PC-3 (cell line): ENCODE results near the gene S100A5. TPM values are rescaled to one million over a fixed set of nuclear protein-coding genes. Genes with fewer than 3 reads are reported as not detected.

Source experiments
- ATAC-seq: fragments of 200-7000 bp; cut with Tn5 transposase; 2 replicates; pipeline ENCODE4 v1.9.1; 2020; ENCODE audit warnings: mild to moderate bottlenecking, moderate library complexity
- BruUV-seq: library from RNA; stranded (reverse); fragments of 400-500 nt; replicated peaks from 2 replicates; lab custom pipeline; 2021; lab: Mats Ljungman, UMichigan
- CTCF ChIA-PET: fragments of 300-600 bp; sonication (Branson Sonifier 250); formaldehyde crosslinking; loops from one replicate; lab custom pipeline; 2022; ENCODE audit warnings: antibody characterized with exemption; lab: Charles Lee
- POLR2A ChIA-PET: fragments of 300-600 bp; sonication (Branson Sonifier 250); formaldehyde crosslinking; loops from one replicate; lab custom pipeline; 2022; ENCODE audit warnings: antibody characterized with exemption; ENCODE audit not compliant: unreplicated experiment; lab: Charles Lee
- DNase-seq: peaks from one replicate; pipeline ENCODE4 v3.0.0-alpha.2; 2015
- H2AFZ ChIP-seq: fragments of 300-600 bp; sonication (generic); 2 replicates; pipeline ENCODE4 v1.6.0; 2016; ENCODE audit warnings: antibody characterized with exemption, low read length
- H3F3A ChIP-seq: fragments of 300-600 bp; sonication (generic); one replicate; pipeline ENCODE4 v1.6.0; 2017; ENCODE audit warnings: antibody characterized with exemption, low read length, control low read depth, mild to moderate bottlenecking; ENCODE audit not compliant: unreplicated experiment
- H3K27ac ChIP-seq: fragments of 300-600 bp; sonication (generic); 2 replicates; pipeline ENCODE4 v1.5.1; 2016; ENCODE audit warnings: mild to moderate bottlenecking, low read length
- H3K27me3 ChIP-seq: fragments of 300-600 bp; sonication (generic); 2 replicates; pipeline ENCODE4 v1.6.1; 2016; ENCODE audit warnings: low read length, mixed read lengths
- H3K36me3 ChIP-seq: fragments of 300-600 bp; sonication (generic); 2 replicates; pipeline ENCODE4 v1.6.1; 2016; ENCODE audit warnings: low read depth, mixed run types, low read length, mixed read lengths
- H3K4me1 ChIP-seq: fragments of 300-600 bp; sonication (generic); 2 replicates; pipeline ENCODE4 v1.5.1; 2016; ENCODE audit warnings: low read length; ENCODE audit not compliant: insufficient read depth
- H3K4me2 ChIP-seq: fragments of 300-600 bp; sonication (generic); 2 replicates; pipeline ENCODE4 v1.6.0; 2016; ENCODE audit warnings: low read length
- H3K4me3 ChIP-seq: fragments of 300-600 bp; sonication (generic); 2 replicates; pipeline ENCODE4 v1.5.1; 2016; ENCODE audit warnings: mild to moderate bottlenecking, low read length, mixed read lengths
- H3K79me2 ChIP-seq: fragments of 300-600 bp; sonication (generic); 2 replicates; pipeline ENCODE4 v1.6.1; 2017; ENCODE audit warnings: low read length, mixed read lengths
- H3K9ac ChIP-seq: fragments of 300-600 bp; sonication (generic); 2 replicates; pipeline ENCODE4 v1.6.0; 2016; ENCODE audit warnings: mild to moderate bottlenecking, low read length
- H3K9me2 ChIP-seq: fragments of 300-600 bp; sonication (generic); replicated peaks from 2 replicates; pipeline ENCODE4 v1.6.1; 2016; ENCODE audit warnings: mixed run types, low read length, mixed read lengths
- H3K9me3 ChIP-seq: fragments of 300-600 bp; sonication (generic); 2 replicates; pipeline ENCODE4 v1.6.1; 2016; ENCODE audit warnings: low read length, mixed read lengths
- H4K20me1 ChIP-seq: fragments of 300-600 bp; sonication (generic); 2 replicates; pipeline ENCODE4 v1.6.1; 2016; ENCODE audit warnings: low read length, mixed read lengths
- CTCF ChIP-seq: fragments of 300-600 bp; sonication (generic); conservative IDR thresholded peaks from 2 replicates; pipeline ENCODE4 v1.5.1; 2017; ENCODE audit warnings: antibody characterized with exemption, low read depth, mild to moderate bottlenecking, low read length
- EZH2 ChIP-seq: fragments of 300-600 bp; sonication (generic); IDR thresholded peaks from one replicate; pipeline ENCODE4 v1.6.1; 2017; ENCODE audit warnings: antibody characterized with exemption, mild to moderate bottlenecking, low read length; ENCODE audit not compliant: unreplicated experiment
- EZH2phosphoT487 ChIP-seq: fragments of 300-600 bp; sonication (generic); IDR thresholded peaks from 2 replicates; pipeline ENCODE4 v1.6.1; 2018; ENCODE audit warnings: mild to moderate bottlenecking, antibody characterized with exemption, low read length, borderline replicate concordance
- intact Hi-C: fragments of 100-400 bp; cut with micrococcal nuclease; formaldehyde crosslinking; loops from 2 replicates; pipeline ENCODE4 v1.9.0; 2023
- total RNA-seq: library from RNA; depleted of rRNA; stranded (reverse); fragments of >200 nt; gene quantifications from 2 replicates; pipeline ENCODE4 v1.2.3, GENCODE V29; 2014

The S100A5 gene
- total RNA-seq, 1 experiment from 2014 or later = 6.3 TPM

GRCh38 chr1:153550827-153551500 is 10.2 kb upstream of the S100A5 start:
- Histone ChIP-seq H3K9ac (no peak overlapping the region), H3K9me3 (no peaks in the 10 kb centered on the region), H3F3A (no peaks in the 10 kb centered on the region), H3K27me3 (no peaks in the 10 kb centered on the region), H3K9me2 (no peaks in the 10 kb centered on the region), H4K20me1 (no peaks in the 10 kb centered on the region), H3K4me2 (no peak overlapping the region), H3K4me3 (no peak overlapping the region), H3K4me1 (peaks cover 24% of the 10 kb centered on the region), H3K36me3 (no peaks in the 10 kb centered on the region), H3K79me2 (no peaks in the 10 kb centered on the region), H3K27ac (no peak overlapping the region), H2AFZ (no peak overlapping the region)
- ChIA-PET CTCF (interaction anchor here (0.6 kb wide), 1 partner anchor 203 kb away, joined by 6 read pairs; no protein-coding TSS in a partner anchor), POLR2A (interaction anchor here (0.9 kb wide), 1 partner anchor 16 kb away, joined by 5 read pairs; no protein-coding TSS in a partner anchor)
- ATAC-seq = no peak
- DNase-seq = no peak
- BruUV-seq = no TSS peak
- TF ChIP-seq EZH2phosphoT487 (no peak), CTCF (no peak), EZH2 (no peak)
- intact Hi-C loops = no loop called here

GRCh38 chr1:153550398-153550758 is 9.6 kb upstream of the S100A5 start:
- H4K20me1 ChIP-seq = no peaks in the 10 kb centered on the region
- no peak for TF ChIP-seq CTCF
- H3K9me3 ChIP-seq = no peaks in the 10 kb centered on the region
- no peak for DNase-seq
- no peaks in the 10 kb centered on the region for H3F3A ChIP-seq
- ATAC-seq = no peak
- no peaks in the 10 kb centered on the region for H3K79me2 ChIP-seq
- ChIA-PET POLR2A (interaction anchor here (0.9 kb wide), 1 partner anchor 16 kb away, joined by 5 read pairs; no protein-coding TSS in a partner anchor), CTCF (no interaction called here)
- H3K4me1 ChIP-seq = peaks cover 29% of the 10 kb centered on the region
- H2AFZ ChIP-seq = no peak overlapping the region
- no peak overlapping the region for H3K4me3 ChIP-seq
- H3K9me2 ChIP-seq = no peaks in the 10 kb centered on the region
- H3K36me3 ChIP-seq = no peaks in the 10 kb centered on the region
- no TSS peak for BruUV-seq
- H3K27me3 ChIP-seq = no peaks in the 10 kb centered on the region
- no peak overlapping the region for H3K9ac ChIP-seq
- H3K4me2 ChIP-seq = no peak overlapping the region
- intact Hi-C loops = no loop called here
- H3K27ac ChIP-seq = no peak overlapping the region
